HG02571 (cell line): ENCODE data around the gene CSRP1.
"Not testable (repeated sequence)": the region's sequence is repeated elsewhere in the genome, so short reads cannot be mapped to it uniquely, and the experiment has no call there.

Source experiments
- ATAC-seq: cut with Tn5 transposase; IDR thresholded peaks from one replicate; pipeline ENCODE4 v1.9.1; 2021; ENCODE audit warnings: mild to moderate bottlenecking, moderate library complexity; ENCODE audit not compliant: unreplicated experiment

Gene CSRP1

DNA sequence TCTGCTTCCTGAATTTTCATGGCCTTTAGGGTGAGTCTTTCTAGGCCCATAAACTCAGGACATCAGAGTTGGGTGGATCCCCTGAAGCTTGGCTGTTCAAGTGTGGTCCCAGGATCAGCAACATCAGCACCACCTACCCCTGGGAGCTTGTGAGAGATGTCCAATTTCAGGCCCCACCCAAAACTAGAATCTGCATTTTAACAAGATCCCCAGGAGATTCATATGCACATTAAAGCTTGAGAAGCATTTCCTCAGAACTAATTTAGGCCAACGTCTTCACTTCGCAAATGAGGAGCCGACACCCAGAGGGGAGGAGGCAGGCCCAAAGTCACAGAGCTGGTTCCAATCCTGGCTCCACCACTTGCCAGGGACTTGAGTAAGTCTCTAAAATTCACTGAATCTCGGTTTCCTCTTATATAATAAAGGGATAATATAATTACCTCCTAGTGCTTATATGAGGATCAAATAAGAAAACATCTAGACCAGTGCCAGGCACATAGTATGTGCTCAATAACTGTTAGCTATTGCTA is 27.7 kb downstream of the CSRP1 start:
- ATAC-seq, result no peak

- ATAC-seq, result not testable (repeated sequence)
Measured at GRCh38 chr1:201478666-201479065, 28.3 kb downstream of the CSRP1 start.

GRCh38 chr1:201476670-201477344 is 30.1 kb downstream of the CSRP1 start:
- ATAC-seq, result no peak

- no peak for ATAC-seq
Measured at GRCh38 chr1:201475915-201476669, 30.8 kb downstream of the CSRP1 start.

GRCh38 chr1:201475130-201475529 is 31.8 kb downstream of the CSRP1 start:
- no peak for ATAC-seq

DNA sequence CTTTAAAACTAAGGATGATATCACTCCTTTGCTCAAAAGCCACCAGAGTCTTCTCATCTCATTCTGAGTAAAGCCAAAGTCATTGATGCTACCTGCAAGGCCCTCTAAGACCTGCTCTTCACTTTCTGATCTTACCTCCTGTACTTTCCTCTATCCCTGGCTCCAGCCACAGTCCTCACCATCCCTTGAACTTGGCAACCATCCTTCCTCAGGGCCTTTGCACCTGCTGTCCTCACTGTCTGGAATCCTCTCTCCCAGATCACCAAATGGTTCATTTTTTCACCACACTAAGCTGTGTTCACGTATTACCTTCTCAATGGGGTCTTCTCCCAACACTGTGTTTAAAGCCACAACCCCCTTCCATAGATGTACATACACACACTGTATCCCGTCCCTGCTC is 33.6 kb downstream of the CSRP1 start:
- ATAC-seq, result no peak

- not testable (repeated sequence) for ATAC-seq
Measured at GRCh38 chr1:201472321-201472720, 34.6 kb downstream of the CSRP1 start.

DNA sequence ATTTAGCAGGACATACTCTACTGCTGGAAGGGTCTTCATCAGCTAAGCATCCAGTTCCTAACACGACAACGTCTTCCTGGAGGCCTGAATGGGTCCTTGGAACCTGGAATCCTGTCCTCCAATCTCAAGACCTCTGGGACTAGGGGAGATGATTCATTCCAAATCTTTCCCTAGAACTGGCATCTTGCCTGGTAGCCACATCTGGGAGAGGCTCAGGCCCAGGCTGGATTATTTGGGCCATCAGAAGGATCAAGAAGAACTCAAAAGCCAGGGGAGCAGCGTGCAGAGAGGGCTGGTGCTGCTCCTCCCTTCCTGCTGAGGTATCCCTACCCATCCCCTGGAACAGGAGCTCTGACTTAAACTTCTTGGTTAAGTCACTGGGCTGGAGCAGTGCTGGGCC is 35.2 kb downstream of the CSRP1 start:
- no peak for ATAC-seq

DNA sequence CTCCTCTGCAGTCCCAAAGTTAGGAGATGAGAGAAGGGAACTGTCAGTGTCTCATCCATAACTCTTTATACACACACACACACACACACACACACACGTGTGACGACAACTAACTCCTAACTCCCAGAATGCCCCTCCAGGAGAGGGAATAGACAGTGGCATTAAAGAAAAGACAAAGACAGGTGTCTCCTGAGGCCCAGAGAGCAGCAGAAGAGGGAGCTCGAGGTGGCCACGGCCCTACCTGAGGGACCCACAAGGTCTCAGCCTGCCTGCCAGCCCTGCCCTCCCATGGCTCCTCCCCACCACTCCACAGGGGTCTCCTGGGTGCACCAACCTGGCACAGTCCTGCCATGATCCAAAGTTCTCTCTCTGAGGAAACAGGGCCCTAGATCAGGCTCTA is 36.3 kb downstream of the CSRP1 start:
- no peak for ATAC-seq

- no peak for ATAC-seq
Measured at GRCh38 chr1:201469645-201470074, 37.3 kb downstream of the CSRP1 start.

DNA sequence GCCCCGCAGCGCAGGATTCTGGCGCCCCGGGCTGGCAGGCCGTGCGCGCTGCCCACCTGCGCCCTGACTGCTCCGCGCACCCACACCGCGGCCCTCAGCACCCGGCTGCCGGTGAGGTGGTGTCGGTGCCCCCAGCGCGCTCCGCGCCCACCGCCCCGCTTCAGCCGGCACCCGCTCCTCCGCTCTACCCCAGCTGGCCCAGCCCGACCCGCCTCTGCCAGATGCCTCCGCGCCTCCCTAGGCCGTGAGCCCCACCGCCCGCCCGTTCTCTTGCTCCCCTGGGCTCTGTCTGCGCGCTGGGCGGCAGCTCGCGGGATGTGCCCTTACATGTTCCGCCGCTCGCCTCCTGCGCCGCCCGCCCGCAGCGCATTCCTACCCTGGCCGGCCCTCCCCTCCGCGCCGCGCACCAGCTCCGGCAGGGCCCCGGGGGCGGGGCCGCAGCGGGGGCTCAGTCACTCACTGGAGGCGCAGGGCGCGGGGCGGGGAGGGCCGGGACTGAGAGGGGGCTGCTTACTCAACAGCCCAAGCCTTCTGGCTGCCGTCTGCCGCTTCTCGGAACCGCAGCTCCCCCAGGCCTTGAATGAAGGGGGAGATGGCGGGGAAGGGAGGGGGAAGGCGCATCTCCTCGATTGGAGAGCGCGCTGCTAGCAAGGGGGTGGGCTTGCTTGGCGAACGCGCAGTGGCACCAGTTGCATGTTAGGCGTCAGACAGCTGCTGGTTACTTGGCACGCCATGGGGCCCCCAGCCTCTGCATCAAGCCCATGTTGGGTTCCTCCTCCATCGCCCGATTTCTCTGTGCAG is 37.9 kb downstream of the CSRP1 start, which contains the start of gene PHLDA3:
PHLDA3 (minus strand) TSS at position 345 of the 801 bp plus-strand sequence. CDS start 402 bp downstream, outside the sequence.
- ATAC-seq, result peak; percentile 69

GRCh38 chr1:201468501-201468843 is 38.5 kb downstream of the CSRP1 start:
- ATAC-seq, result peak; percentile 41

- ATAC-seq, result no peak
Measured at GRCh38 chr1:201466492-201466891, 40.4 kb downstream of the CSRP1 start.

- no peak for ATAC-seq
Measured at GRCh38 chr1:201465698-201466290, 41.1 kb downstream of the CSRP1 start.

DNA sequence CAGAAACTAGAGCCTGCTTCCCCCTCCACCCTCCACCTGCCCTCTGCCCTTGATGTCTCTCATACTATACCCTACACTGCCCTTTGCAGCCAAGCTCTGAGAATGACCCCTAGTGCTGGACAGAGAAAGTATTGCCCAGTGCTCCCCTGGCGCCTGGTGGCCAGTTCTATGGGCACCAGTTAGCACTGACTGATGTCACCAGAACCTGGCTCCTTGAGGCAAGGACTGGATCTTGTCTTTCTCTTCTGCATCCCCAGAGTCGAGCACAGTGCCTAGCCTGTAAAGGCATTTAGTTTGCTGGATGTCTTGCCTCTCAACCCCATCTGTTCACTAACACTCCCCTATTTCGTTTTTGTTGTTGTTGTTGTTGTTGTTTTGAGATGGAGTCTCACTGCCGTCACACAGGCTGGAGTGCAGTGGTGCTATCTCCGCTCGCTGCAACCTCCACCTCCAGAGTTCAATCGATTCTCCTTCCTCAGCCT is 43.8 kb downstream of the CSRP1 start:
- no peak for ATAC-seq

GRCh38 chr1:201461645-201462441 is 45.1 kb downstream of the CSRP1 start:
- no peak for ATAC-seq

GRCh38 chr1:201460814-201461644 is 45.9 kb downstream of the CSRP1 start:
- no peak for ATAC-seq

DNA sequence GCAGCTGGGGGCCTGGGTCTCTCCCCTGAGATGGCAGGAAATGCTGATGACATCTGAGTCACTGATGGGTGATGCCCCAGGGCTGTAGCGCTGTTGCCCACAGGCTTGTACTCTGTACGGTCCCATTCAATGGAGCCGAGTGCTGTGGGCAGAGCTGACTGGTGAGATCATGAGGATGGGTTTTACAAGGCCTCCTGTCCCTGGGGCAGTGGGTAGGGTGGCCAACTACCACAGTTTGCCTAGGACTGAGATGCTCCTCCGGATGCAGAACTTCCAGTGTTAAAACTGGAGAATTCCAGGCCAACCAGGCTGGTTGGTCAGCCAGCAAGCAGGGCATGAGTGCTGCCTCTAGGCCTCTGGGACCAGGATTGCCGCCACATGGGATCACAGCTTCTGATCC is 47.1 kb downstream of the CSRP1 start:
- ATAC-seq, result no peak

GRCh38 chr1:201459052-201459451 is 47.9 kb downstream of the CSRP1 start:
- ATAC-seq, result no peak
